Body of pancreas (tissue), 4 donors: ENCODE measurements around the gene KIF1B.
A peak's percentile ranks its signal among the peaks of the same experiment; 100 is the strongest.

Experiments used
- CTCF ChIP-seq, 7 experiments: fragments of 450-650 bp in 4 of 7; fragments of 200-600 bp in 3 of 7; sonication (generic) in 3 of 7; IDR thresholded peaks; one replicate each; pipeline ENCODE4 v1.5.1; 2016 to 2019; ENCODE audit warnings: antibody characterized with exemption in 7 of 7
- POLR2A ChIP-seq, 3 donors: fragments of 450-650 bp; IDR thresholded peaks; one replicate each; pipeline ENCODE4 v1.6.1; 2016; ENCODE audit warnings: antibody characterized with exemption in 3 of 3, mild to moderate bottlenecking in 2 of 3

DNA sequence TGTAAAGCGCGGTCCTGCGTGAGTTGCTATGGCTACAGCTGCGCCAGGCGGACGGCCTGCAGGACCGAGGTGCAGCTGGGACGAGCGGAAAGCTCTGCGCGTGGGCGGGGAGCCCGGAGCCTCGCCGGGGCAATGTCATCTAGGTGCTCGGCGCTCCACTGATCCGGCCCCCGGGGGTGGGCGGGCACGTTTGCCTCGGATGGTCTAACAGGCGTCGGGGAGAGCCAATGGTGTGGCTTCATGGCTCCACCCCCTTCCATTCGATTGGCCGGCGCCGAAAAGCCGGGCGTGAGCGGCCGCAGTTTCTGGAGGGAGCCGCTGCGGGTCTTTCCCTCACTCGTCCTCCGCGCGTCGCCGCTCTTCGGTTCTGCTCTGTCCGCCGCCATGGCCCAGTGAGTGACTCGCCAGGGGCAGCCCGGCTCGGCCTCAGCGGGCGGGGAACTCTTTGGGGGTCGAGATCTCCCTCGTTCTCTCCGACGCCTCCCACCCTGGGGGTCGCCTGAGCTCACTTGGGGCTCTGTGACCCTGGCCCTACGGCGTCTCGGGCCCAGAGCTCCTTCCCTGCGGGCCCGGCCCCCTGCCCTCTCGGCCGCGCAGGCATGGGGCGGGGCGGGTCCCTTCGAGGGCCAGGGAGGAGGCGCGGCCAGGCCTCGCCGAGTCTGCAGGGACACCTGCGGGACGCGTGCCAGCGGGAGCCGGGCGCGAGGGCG is 188.5 kb downstream of the KIF1B start, which contains the start of gene PGD:
- TF ChIP-seq CTCF (IDR thresholded peaks at IDR 0.05) (no peak), POLR2A (IDR thresholded peaks at IDR 0.05) (peak; percentile 62 to 81 (median 81))
